DLD1 (cell line): ENCODE results near the gene PLOD1.
"Not testable (repeated sequence)": the region's sequence is repeated elsewhere in the genome, so short reads cannot be mapped to it uniquely, and the experiment has no call there.

Experiments used
- in situ Hi-C: cut with HindIII; loops from 2 replicates; pipeline ENCODE4 v1.10.0; 2017; ENCODE audit warnings: low sequenced_read_pairs

PLOD1 gene

DNA sequence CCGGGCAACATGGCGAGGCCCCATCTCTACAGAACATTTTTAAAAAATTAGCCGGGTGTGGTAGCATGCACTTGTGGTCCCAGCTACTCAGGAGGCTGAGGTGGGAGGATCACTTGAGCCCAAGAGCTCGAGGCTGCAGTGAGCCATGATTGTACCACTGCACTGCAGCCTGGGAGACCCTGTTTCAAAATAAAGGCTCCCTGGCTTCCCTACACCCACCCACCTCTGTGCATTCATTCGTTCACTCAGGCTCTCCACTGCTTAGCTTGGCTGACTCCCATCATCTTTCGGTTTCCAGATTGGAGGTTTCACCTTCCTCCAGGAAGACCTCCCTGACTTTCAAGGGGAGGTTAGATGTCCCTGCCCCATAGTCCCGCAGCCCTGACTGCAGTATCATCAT is 22.5 kb upstream of the PLOD1 start:
- in situ Hi-C loops, result no loop called here

DNA sequence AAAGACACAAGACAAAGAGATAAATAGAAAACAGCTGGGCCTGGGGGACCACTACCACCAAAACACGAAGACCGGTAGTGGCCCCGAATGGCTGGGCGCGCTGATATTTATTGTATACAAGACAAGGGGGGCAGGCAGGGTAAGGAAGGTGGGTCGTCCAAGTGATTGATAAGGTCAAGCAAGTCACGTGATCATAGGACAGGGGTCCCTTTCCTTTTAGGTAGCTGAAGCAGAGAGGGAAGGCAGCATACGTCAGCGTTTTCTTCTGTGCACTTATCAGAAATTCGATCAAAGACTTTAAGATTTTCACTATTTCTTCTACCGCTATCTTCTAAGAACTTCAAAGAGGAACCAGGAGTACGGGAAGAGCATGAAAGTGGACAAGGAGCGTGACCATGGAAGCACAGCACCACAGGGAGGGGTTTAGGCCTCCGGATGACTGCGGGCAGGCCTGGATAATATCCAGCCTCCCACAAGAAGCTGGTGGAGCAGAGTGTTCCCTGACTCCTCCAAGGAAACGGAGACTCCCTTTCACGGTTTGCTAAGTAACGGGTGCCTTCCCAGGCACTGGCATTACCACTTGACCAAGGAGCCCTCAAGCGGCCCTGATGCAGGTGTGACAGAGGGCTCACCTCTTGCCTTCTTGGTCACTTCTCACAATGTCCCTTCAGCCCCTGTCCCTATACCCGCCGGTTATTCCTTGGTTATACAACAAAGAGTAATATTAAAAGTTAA is 21.9 kb upstream of the PLOD1 start:
- in situ Hi-C loops, result not testable (repeated sequence)

- in situ Hi-C loops, result no loop called here
Measured at GRCh38 chr1:11913291-11913690, 21.2 kb upstream of the PLOD1 start.

DNA sequence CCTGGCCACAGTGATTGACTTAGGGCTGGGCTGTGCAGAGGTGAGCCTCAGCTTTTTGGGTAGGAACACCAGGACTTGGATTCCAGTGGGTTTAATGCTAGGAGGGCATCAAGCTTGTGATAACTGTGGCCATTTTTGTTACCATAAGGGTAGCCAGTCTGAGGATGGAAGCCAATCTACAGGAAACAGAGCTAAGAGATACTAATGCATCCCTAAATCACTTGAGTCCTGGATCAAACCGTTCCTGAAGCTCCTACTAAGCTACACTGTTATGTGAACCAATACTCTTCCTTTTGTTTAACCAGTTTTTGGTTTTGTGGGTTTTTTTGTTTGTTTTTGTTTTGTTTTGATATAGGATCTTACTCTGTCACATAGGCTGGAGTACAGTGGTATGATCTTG is 20.5 kb upstream of the PLOD1 start:
- in situ Hi-C loops, result no loop called here

DNA sequence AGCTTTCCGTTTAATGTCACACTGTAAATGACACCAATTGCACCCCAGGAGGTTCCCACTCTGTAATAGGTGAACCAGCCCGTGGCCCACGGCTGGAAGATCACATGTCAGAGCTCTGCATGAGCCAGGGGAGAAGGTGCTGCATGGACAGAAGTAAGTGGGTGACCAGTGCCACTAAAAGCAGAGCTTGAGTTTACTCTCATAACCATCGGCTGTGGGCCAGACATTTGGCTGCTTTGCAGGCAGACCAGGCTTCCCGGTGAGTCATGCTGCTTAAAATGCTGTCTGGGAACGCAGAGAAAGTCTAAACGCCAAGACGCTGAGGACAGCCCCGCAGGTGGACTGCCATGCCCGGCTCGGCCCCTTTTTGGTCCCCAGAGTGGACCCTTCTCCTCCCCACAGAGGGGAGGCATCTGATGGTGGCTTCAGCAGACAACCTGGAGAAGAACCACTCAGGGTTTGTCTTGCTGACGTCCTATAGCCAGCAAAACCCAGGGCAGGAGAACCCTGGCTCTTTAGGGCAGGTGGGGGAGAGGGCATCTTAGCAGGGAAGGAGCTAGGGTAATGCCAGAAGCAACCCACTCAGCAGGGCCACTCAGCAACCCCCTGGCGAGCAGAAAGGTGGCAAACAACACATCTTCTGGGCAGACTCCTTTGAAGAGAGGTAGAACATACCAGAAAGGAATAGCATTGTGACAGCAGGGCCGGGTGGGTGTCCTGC is 15.6 kb upstream of the PLOD1 start:
- in situ Hi-C loops, result no loop called here

GRCh38 chr1:11919621-11920020 is 14.9 kb upstream of the PLOD1 start:
- in situ Hi-C loops, result no loop called here

DNA sequence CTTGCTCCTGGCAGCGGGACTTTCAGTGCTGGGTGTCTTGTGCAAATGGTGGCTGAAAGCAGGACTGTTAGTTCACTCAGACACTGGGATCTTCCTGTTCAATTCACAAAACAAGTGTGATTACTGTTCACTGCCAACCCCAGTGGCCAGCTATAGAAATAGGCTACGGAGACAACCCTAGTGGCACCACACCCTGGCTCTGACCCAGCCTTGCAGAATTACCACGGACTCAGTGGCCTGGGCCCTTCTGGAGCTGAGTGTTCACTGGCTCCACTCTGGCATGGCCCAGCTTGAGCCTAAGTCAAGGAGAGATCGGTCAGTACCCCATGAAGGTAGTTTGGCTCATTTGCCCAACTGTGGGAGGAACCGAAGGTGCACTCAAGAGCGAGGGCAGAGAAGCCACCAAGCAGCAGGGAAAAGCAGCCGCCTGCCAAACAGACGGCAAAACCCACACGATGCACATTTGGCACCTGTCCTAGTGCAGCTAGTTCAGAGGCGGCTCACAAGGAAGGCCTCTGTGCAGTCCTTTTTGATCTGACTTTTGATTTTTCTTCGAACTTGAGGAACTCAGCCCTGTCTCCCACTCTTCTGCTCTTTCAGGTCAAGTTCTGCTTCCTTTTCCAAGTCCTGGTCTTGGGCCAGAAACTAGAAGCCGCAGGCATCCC is 14.1 kb upstream of the PLOD1 start:
- in situ Hi-C loops, result no loop called here

DNA sequence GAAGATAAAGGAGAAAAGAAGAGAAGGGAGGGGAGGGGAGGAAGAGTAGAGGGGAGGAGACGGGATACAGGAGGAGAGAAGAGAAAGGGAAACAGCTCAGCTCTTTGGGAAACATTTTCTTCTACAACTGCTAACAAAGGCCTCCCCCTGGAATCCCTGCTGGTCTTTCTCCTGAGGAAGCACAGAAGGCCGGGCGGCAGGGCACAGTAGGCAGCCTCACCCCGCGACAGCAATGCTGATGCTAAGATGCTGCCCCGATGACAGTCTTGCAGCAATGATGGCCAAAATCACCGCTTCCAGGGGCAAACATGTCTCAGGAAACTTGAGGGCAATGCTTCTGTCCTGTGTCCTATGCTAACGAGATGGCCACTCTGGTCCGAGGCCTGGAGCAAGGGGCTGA is 13.5 kb upstream of the PLOD1 start:
- in situ Hi-C loops, result no loop called here

GRCh38 chr1:11923069-11923826 is 11.3 kb upstream of the PLOD1 start:
- in situ Hi-C loops, result no loop called here

DNA sequence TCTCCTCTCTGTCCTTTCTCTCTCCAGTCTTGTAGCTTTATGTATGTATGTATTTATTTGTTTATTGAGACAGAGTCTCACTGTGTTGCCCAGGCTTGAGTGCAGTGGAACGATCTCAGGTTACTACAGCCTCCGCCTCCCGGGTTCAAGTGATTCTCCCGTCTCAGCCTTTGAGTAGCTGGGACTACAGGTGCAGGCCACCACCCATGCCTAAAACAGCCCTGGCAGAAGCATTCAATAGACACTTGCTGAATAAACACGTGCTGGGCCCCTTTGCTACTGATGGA is 10.7 kb upstream of the PLOD1 start:
- in situ Hi-C loops, result no loop called here

- in situ Hi-C loops, result no loop called here
Measured at GRCh38 chr1:11924334-11925195, 10.0 kb upstream of the PLOD1 start.

DNA sequence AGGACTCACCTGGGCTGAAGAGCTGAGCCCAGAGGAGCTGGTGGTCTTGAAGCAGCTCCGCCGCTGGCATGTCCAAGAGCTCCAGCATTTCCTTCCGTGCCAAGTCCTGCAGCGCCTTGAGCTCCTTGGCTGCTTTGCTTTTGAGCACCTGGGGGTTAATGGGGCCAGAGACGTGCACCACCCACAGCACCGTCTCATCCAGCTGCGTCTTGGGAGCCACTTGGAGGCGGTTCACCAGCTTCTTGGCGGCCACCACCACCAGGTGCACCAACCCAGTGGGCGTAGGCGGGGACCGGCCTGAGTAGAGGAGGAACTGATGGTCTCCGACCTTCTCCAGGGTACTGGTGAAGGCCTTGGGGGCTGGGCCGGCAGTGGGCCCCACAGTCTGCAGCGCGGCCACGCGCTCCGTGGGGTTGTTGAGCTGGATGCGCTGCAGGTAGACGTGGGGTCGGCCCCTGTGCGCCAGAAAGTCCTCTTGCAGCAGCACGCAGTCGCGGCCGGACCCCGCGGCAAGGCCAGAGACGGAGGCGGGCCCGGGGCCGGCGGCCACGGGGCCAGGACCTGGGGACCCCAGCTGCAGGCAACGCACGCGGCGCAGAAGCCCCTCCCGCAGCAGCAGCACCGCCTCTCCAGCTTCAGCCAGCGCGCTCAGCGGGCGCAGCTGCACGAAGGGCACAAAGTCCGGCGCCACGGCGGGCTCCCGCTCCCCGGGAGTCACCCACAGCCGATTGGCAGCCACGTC is 9.2 kb upstream of the PLOD1 start:
- in situ Hi-C loops, result not testable (repeated sequence)

GRCh38 chr1:11925938-11926292 is 8.6 kb upstream of the PLOD1 start:
- in situ Hi-C loops, result no loop called here

GRCh38 chr1:11927866-11928592 is 6.5 kb upstream of the PLOD1 start:
- in situ Hi-C loops, result no loop called here

DNA sequence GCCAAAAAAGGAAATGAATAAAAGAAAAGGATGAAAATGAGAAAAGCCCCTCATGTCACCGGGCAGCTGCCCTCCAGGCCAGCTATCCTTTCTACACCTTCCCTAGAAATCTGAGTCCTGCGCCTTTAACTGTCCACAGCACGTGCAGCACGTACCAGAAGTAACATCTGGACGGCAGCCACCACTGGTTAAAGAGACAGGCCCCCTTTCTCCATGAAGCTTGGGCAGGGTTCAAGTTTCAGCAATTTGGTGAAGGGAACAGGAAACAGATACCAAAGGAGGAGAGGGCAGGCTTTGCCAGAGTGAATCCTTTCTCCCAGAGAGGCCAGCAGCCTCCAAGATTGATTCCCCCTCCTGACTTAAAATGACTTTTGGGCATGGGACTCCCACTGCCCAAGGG is 4.7 kb upstream of the PLOD1 start:
- in situ Hi-C loops, result no loop called here

DNA sequence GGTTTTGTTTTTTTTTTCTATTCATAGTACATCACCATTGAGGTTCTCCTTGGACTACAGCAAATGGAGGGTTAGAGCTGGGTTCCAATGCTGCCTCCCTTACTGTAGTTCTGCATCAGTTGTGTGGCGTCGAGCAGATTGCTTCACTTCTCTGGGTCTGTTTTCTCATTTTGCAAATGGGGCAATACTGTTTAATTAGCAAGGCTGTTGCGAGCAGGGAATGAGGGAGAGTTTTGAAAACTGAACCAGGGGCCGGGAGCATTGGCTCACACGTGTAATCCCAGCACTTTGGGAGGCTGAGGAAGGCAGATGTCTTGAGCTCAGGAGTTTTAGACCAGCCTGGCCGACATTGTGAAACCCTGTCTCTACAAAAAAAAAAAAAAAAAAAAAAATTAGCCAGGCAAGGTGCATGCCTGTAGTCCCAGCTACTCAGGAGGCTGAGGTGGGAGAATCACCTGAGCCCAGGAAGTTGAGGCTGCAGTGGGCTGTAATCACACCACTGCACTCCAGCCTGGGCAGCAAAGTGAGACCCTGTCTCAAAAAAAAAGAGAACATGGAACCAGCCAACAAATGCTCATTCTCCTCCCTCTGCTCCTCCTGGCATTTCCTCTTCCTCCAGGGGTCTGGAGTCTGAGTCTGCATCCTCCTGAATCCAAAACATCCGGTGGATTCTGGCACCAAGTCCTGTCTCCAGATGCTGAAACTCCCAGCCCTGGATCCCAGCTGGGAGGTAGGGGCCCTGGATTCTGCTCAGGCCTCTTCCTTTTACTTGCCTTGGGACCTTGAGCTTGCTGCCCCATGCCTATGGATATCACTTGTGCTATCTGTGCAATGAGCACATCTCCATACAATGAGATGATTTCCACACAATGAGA is 3.7 kb upstream of the PLOD1 start:
- in situ Hi-C loops, result no loop called here

DNA sequence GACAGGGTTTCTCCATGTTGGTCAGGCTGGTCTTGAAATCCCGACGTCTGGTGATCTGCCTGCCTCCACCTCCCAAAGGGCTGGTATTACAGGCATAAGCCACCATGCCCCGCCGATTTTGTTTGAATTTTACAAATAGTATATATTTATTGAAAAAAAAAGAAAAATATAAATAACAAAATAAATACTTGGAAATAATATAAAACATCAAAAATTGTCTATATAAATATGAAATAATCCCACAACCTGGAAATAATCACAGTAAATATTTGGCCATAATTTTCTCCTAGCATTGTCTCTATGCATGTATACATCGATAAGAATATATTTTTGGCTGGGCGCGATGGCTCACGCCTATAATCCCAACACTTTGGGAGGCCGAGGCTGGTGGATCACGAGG is 2.7 kb upstream of the PLOD1 start:
- in situ Hi-C loops, result no loop called here

DNA sequence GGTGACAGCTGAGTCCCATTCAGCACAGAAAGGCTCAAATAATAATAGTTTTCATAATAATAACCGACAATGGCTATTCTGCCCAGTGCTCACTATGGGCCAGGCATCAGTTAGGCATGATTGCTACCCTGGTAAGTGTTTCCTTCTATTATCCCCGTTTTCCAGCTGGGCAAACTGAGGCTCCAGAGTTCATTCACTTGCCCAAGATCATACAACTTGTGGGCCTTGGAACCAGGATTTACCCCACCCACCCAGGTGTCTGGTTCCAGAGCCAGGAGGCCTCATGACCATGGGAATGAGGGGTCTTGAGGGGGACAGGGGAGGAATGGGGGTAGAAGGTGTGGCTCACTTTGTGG is 518 bp downstream of the PLOD1 start:
- in situ Hi-C loops, result no loop called here

DNA sequence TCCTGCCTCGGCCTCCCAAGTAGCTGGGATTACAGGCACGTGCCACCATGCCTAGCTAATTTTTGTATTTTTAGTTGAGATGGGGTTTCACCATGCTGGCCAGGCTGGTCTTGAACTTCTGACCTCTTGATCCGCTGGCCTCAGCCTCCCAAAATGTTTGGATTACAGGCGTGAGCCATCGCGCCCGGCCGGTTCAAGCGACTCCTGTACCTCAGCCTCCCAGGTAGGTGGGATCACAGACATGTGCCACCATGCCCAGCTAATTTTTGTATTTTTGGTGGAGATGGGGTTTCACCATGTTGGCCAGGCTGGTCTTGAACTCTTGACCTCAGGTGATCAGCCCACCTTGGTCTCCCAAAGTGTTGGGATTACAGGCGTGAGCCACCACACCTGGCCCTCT is 1.2 kb downstream of the PLOD1 start:
- in situ Hi-C loops, result not testable (repeated sequence)
